ENCODE results near the gene POP4.

The POP4 gene

GRCh38 chr19:29630655-29631054, 24.6 kb downstream of the POP4 start:
- DNase-seq (ENCODE audit: low read depth), result no peak

GRCh38 chr19:29631450-29631849, 25.4 kb downstream of the POP4 start:
- DNase-seq (ENCODE audit: low read depth), result no peak

- no peak for DNase-seq (ENCODE audit: low read depth)
Measured at GRCh38 chr19:29634002-29634401, 27.9 kb downstream of the POP4 start.

- DNase-seq (ENCODE audit: low read depth), result no peak
Measured at GRCh38 chr19:29634423-29635130, 28.5 kb downstream of the POP4 start.

GRCh38 chr19:29635963-29636362, 29.9 kb downstream of the POP4 start:
- no peak for DNase-seq (ENCODE audit: low read depth)

- no peak for DNase-seq (ENCODE audit: low read depth)
Measured at GRCh38 chr19:29636553-29637360, 30.7 kb downstream of the POP4 start.

- DNase-seq (ENCODE audit: low read depth), result no peak
Measured at GRCh38 chr19:29639086-29639485, 33.0 kb downstream of the POP4 start.

- DNase-seq (ENCODE audit: low read depth), result no peak
Measured at GRCh38 chr19:29640231-29640630, 34.1 kb downstream of the POP4 start.

- no peak for DNase-seq (ENCODE audit: low read depth)
Measured at GRCh38 chr19:29641597-29641996, 35.5 kb downstream of the POP4 start.

- DNase-seq (ENCODE audit: low read depth), result no peak
Measured at GRCh38 chr19:29643361-29643935, 37.4 kb downstream of the POP4 start.

- DNase-seq (ENCODE audit: low read depth), result no peak
Measured at GRCh38 chr19:29644210-29644609, 38.1 kb downstream of the POP4 start.

- DNase-seq (ENCODE audit: low read depth), result no peak
Measured at GRCh38 chr19:29645491-29645867, 39.4 kb downstream of the POP4 start.

GRCh38 chr19:29645911-29646310, 39.8 kb downstream of the POP4 start:
- no peak for DNase-seq (ENCODE audit: low read depth)

GRCh38 chr19:29650772-29651387, 44.8 kb downstream of the POP4 start:
- DNase-seq (ENCODE audit: low read depth), result no peak

GRCh38 chr19:29651622-29652394, 45.7 kb downstream of the POP4 start:
- no peak for DNase-seq (ENCODE audit: low read depth)

GRCh38 chr19:29653398-29653797, 47.3 kb downstream of the POP4 start:
- DNase-seq (ENCODE audit: low read depth), result no peak

- no peak for DNase-seq (ENCODE audit: low read depth)
Measured at GRCh38 chr19:29655648-29656335, 49.7 kb downstream of the POP4 start.

GRCh38 chr19:29658221-29658991, 52.3 kb downstream of the POP4 start:
- no peak for DNase-seq (ENCODE audit: low read depth)

GRCh38 chr19:29660835-29661234, 54.8 kb downstream of the POP4 start:
- DNase-seq (ENCODE audit: low read depth), result no peak

- no peak for DNase-seq (ENCODE audit: low read depth)
Measured at GRCh38 chr19:29662278-29662603, 56.2 kb downstream of the POP4 start.

All from GM04503 (cell line).